Medulla oblongata (tissue), 1 donor: ENCODE data around the gene CFI.

Source experiments
- DNase-seq: peaks from one replicate; pipeline ENCODE4 v3.0.0-alpha.2; 2015; ENCODE audit errors: extremely low spot score

Gene CFI

DNA sequence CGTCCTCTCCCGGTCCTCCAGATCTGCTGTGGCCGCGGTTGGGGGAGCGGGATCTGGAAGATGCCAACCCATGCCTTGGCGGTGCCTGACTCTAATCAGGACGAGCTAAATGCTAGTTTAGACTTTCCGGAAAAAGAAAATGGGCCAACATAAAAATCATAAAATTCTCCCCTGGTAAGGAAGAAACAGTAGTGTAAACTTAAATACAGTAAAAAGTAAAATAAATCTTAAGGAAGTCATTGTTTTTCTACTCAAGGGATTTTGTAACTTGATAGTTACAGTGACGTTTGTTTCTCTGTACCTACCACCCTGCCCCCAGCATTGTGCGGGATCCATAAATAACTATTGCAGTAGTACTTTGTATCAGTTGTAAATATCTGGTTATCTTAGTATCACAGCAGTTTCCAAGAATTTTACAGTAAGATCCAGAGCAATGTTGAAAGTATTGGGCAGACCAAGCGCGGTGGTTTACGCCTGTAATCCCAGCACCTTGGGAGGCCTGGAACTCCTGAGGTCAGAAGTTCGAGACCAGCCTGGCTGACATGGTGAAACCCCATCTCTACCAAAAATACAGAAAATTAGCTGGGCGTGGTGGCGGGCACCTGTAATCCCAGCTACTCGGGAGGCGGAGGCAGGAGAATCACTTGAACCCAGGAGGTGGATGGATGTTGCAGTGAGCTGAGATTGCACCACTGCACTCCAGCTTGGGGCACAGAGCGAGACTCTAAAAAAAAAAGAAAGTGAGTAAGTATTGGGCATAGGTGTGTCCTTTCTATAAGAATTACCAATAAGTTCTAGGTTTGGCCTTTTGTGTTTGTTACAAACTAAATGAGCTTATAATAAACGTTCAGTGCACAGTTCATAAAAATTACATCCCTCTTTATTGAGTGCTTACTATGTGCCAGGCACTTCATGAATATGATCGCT, 70.9 kb downstream of the CFI start:
- DNase-seq: no peak

DNA sequence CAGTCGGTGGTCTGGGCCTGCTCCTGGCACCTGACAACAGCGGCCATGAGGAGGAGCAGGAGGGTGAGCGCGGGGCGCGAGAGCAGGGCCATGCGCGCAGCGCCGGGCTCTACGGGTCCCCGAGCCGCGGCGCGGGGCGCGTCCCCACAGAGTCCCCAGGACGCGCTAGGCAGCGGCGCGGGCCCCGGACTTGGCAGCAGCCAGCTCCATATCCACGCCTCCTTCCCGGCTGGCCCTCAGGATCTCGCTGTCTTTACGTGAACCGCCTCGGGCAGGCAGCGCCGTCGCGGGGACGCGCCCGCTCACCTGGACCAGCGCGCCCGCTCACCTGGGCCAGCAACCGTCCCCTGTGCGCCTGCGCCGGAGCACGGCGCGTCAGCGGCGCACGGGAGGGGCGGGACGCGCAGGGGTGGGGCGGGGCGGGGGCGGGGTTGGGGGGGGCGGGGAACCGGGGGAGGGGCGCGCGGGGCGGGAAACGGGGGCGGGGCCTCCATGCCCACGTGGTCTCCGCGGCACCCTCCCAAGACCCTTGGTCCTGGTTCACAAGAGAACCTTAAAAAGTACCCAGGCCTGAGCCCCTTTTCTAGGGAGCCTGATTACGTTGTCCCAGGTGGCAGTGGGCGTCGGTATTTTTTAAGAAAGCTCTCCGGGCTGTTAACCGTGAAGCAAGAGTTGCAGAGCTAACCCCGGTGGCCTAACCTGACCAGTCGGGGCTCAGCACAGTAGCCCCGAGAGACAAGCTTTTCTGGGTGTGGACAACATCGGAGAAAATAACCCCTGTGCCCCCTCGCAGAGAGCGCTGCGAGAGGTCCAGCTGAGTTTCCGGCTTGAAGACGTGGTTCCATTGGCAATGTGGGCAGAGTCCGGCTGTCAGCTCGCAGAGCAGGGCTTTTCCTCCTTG, 71.8 kb downstream of the CFI start, which contains the start of gene PLA2G12A:
Gene PLA2G12A, minus strand, starts transcription at position 353 of the 901 bp plus-strand sequence. Its CDS starts 261 bp downstream, at position 92.
- peak; percentile 77 for DNase-seq

DNA sequence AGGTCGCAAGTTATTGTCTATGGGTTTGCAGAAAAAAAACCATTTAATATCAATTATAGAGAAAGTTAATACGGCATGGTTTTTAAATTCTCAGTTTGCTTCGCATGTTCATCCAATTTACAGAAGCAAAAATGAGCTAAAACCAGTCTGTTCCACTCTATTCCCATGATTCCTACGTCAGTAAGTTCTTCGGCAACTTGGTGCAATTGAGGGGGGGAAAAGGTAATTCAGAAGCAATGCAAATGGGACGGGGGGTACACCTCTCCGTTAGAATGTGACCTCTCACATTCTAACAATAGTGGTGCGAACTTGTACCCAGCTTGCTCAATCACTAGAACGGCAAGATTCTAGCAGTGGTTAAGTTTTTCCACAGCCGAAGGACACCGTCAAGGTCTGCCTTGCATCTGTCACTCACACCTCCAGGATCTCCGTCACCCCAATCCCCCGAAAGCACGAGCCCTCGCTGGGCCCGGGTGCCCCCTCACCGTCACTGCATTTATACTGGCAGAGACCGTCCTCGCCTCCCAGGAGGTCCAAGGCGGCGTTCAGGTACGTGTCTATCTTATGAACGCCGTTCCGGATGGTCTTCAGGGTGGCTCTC, 72.6 kb downstream of the CFI start:
- peak; percentile 21 for DNase-seq

DNA sequence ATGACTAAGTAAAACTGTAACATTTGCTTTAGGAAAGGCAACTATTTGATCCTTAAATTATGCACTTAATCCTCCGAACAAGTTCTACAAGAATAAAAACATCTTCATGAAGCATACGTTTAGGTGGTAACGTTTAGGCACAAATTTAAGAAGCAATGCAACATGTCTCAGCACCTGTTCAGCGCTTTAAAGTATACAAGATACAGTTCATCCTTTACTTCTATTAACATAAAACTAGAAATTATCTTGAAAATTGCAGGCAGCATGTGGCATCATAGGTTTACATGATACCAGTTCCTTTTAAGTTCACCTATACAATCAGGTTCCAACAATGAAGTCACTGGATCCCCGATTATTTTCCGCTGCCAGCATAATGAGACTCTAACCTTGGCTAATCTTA, 73.4 kb downstream of the CFI start:
- DNase-seq: no peak

DNA sequence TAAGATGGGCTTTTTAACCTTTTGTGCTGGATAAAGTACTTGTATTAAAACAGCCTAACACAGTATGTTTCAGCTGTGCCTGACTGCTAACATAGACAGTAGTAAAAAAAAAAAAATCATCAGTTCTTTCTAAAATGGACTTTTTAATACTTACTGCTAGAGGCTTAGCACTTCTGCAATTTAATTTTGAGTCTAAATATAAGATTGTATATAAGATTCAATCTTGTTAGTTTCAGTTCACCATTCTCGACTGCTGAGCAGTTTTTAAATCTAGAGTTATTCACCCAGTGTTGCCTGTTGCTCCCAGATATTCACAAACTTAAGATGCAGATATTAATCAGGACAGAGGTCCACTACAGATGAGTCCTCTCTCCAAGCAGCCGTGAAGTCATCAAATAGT, 78.7 kb downstream of the CFI start:
- no peak for DNase-seq

DNA sequence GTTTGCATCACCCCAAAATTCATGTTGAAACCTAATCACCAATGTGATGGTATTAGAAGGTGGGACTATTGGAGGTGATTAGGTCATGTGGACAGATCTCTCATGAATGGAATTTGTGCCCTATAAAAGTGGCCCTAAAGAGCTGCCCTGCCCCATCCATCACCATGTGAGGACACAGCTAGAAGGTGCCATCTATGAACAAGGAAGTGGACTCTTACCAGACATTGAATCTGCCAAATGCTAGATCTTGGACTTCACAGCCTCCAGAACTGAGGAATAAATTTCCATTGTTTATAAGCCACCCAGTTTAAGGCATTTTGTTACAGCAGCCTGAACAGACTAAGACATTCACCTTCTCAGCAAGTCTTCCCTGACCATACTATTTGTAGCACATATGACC, 79.4 kb downstream of the CFI start:
- no peak for DNase-seq

DNA sequence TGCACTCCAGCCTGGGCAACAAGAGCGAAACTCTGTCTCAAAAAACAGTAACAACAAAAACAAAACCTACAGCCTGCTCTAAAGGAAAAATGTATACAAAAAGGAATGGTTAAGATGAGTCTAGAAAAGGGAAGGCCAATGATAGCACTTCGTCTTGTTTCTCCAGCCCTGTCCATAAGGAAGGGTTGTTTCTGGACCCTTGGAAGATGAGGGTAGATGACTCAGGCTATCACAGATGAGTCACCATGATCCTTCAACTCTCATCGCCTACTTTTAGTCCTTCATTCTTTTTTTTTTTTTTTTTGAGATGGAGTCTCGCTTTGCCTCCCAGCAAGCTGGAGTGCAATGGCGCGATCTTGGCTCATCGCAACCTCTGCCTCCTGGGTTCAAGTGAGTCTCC, 80.8 kb downstream of the CFI start:
- DNase-seq: no peak

DNA sequence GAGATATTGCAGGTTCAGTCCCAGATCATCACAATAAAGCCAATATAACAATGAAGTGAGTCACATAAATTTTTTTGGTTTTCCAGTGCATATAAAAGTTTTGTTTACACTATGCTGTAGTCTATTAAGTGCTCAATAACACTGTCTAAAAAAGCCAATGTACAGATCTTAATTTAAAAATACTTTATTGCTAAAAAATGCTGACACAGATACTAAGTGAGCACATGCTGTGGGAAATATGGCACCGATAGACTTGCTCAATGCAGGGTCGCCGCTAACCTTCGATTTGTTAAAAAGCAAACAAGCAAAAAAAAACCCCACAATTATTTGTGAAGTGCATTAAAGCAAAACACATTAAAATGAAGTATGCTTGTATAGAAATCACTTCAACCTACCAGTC, 82.2 kb downstream of the CFI start:
- DNase-seq: no peak

DNA sequence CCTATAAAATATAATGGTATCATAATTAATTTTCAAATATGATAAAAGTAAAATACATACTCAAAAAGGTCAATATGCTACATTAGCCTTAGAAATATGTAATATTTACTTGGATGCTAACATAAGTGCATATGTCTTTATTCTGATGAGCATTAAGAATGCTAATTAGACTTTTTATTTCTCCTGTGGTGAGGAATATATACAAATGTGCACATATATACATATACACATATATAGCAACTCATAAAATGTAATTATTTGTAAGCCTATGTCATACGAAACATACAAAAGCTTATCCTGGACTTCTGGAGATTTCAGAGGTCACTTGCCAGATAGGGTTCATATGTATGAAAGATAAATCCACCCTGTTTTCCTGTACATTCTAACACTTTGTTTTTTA, 83.0 kb downstream of the CFI start:
- no peak for DNase-seq

DNA sequence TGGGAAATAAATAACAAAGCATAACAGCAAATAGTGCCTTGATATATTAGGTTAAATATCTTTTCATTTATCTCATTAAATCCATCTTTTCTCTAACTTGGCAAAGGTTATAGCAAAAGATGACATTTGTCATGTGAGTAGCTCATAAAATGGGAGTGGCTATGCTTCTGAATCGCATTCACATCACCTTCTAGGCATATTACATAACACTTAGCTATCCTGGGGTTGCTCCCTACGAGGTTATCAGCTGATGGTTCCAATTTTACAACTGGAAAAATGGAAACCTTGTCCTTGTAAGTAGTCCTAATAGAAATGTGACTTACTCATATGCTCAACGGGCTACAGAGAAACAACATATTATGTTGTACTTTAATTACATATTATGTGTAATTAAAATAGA, 88.3 kb downstream of the CFI start:
- DNase-seq: no peak

DNA sequence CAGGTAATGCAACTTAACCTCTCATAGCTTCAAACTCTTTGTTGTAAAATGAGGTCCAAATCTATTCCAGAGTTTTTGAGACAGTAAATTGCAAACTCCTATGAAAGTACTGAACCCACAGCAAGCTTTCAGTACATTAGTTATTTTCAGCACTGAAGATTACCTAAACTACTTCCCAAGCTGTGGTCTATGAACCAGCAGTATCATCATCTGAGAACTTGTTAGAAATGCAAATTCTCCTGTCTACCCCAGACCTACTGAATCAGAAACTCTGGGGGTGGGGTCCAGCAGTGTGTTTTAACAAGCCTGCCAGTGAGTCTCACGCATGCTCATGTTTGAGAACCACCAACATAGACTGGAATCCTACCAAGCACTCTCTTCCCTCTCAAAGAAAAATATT, 92.8 kb downstream of the CFI start:
- DNase-seq: no peak

DNA sequence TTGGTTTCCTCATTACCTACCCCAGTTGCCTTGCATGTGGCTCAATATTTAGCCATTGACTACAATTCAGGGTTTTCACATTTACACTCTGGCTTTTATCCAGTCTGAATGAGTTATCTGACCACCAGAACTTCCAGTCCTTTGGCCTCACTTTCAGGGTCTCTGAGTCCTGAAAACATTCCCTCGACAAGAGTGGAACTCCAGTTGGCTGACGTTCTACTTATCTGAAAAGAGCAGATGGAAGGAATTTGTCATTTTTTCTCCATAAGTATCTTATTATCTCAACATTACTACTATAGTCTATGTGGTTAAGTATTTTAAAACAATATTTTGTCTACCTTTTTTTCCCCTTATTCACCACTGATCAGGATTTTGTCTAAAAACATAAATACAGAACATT, 93.4 kb downstream of the CFI start:
- no peak for DNase-seq

DNA sequence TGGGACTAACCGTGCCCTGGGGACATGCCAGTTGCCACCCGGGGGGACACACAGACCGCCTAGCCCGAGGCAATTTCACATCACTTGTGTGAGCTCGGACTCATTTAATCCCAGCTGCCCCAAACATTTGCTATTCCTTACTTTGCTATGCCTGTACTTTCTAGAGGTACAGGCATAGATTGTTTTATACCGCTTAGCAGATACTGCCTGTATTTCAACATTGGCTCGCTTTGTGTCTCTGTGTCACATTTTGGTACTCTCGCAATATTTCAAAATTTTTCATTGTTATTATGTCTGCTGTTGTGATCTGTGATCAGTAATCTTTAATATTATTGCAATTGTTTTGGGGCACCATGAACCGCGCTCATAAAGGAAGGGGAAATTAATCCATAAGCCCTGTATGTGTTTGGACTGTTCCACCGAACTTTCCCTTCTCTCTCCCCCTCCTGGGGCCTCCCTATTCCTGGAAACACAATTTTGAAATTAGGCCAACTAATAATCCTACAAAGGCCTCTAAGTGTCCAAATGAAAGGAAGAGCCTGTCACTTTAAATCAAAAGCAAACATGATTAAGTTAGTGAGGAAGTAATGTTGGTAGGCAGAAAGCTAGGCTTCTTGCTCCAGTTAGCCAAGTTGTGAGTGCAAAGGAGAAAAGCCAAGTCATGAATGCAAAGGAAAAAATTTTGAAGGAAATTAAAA, 98.0 kb downstream of the CFI start:
- peak; percentile 10 for DNase-seq

DNA sequence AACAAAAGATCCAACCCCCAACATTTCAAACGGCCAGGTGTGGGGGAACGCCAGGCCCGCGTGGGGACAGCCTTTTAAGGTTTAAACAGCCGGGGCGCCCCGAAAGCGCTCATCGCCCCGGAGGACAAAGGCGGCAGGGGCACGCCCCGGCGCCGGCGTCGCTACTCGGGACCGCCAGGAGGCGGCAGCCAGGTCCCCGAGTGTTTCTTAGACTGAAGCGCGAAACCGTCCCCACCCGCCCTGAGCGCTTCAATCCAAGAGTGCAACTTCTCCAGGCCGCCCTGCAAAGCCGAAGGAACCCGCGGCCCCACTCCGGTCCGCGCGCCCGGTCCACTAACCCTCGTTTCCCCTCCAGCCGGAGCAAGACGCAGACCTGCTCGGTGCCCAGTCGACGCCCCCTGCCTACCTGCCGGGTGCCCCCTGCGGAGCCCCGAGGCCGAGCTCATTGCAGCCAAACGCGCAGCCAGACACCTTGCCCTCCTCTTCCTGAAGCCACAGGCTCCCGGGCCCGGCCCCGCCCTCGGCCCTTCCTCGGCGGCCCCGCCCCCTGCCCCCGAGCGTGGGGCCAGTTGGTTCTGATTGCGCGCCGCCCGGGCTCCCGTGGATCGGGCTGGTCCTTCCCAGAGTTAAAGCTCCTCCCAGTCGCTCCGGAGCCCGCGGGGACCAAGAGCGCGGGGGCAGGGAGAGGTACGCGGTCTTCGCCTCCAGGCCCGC, 98.7 kb downstream of the CFI start, which contains the start of gene CASP6:
Gene CASP6, minus strand, starts transcription at position 496 of the 714 bp plus-strand sequence. Its CDS starts 50 bp downstream, at position 446.
- peak; percentile 82 for DNase-seq

DNA sequence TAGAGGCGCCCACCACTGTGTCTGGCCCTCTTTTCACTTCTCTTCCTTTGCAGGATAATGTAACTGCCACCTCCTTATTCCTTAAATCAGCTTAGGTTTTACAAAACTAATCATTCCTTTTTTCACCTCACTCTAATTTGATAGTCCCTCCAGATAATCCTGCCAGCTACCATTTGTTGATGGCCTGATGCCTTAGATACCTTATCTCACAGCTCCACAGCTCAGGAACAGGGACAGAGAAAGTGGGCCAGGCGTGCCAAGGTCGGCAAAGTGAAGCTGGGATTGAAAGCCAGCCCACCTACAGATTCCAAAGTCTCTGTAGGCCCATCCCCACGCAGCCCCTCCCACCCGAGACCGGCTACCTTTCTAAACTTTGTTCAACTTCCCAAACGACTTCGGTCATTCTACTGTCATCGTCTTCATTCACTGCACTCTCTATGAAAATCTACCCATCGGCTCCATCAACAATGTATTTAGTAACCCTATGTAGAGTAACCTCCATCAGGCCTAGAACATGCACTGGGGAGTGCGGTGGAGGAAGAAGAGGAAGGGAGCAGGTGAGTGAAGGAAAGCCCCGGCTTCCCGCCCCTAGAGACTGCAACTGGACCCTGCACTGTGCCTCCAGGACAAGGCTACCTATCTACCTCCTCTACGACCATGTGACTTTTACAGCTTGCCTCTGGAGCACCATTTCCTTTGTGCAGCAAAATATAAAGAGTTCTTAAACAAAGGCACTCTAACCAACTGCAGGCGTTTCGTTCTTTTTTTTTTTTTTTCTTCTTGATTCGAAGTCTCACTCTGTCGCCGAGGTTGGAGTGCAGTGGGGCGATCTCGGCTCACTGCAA, 100.0 kb downstream of the CFI start:
- DNase-seq: no peak

DNA sequence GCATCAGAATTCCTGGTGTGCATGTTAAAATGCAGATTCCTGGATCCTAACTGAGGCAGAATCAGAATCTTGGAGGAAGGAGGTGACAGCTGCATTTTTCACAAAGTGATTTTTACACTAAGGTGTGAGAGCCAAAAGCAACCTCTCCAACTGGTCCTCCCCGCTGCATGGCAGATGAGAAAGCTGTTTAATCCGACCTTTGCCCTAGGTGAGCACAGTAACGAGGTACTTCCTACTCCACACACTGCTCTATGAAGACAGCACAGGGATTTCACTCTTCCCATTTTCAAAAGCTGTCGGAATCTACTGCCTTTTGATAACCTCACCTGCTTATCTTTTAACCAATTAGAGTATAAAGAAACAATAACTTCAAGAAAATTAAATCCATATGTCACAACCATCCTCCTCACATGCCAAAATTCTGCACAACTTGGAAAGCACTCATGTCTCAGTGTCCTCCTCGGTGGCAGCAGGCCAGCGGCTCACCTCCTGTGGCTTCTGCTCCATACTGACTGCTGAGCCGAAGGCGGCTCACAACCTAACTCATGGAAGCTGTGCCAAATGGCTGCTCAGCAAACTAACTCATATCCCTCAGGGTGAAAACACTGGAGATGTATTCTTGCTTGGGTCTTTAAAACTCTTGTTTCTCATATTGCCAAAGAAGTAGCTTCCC, 102.1 kb downstream of the CFI start:
- DNase-seq: no peak

DNA sequence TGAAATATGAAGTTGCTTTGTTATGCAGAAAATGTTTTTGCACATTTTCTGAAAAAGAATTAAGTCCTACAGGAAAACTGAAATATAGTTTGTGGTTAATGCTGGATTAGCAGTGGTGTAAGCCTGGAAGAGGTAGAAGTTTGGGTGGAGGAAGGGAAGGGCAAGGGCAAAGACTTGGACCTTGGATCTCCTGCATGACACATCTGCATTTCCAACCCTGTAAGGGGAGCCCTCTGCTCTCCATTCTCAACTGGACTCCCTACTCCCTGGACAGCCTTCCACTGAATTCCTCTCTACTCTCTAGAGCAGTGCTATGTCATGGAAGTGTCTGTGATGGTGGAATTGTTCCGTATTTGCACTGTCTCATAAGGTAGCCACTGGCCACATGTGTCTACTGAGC, 103.1 kb downstream of the CFI start:
- no peak for DNase-seq

DNA sequence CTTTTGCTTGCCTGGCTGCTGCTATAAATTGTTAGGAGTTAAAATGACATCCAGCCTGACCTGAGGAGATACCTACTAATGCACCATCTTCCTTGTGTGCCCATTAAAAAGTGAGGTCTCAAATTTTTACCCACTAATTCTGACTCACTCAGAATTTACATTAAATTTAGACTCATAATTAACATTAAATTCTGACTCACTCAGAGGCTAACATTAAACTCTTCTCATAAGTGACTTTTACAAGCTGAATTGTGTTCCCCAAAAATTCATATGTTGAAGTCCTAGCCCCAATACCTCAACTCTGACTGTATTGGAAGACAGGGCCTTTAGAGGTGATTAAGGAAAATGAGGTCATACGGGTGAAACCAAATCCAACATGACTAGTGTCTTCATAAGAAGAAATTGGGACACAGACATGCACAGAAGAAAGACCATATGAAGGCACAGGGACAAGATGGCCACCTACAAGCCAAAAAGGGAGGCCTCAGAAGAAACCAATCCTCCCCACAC, 110.3 kb downstream of the CFI start:
- no peak for DNase-seq
